Measurements from ENCODE around the gene INAFM2. TPM values are rescaled to one million over a fixed set of nuclear protein-coding genes. Genes with fewer than 3 reads are reported as not detected.

INAFM2 gene
- total RNA-seq, 4 donors from 2014 or later, result 13.8 to 25.9 (median 20.5) TPM

- peaks cover 0 to 28% (median 2%) of the 10 kb centered on the region in 4 donors for H3K9me3 ChIP-seq
- H3K4me3 ChIP-seq, result no peak overlapping the region
- WGBS, 2 donors, result 98 to 99% methylated on average over 2 of the region's 2 CpGs
- no peak overlapping the region for H3K27ac ChIP-seq
- H3K36me3 ChIP-seq, result peaks cover 0 to 5% (median 0%) of the 10 kb centered on the region in 3 donors
- no peaks in the 10 kb centered on the region for H3K4me1 ChIP-seq
- TF ChIP-seq EP300 (IDR thresholded peaks at IDR 0.05), result no peak
- TF ChIP-seq CTCF (IDR thresholded peaks at IDR 0.05), result no peak
- no peak for TF ChIP-seq POLR2A (IDR thresholded peaks at IDR 0.05)
- DNase-seq (ENCODE audit: low spot score in 2 of 2), result no peak
- peaks cover 0 to 3% of the 10 kb centered on the region in 2 donors for H3K27me3 ChIP-seq
Measured at GRCh38 chr15:40300367-40300766, 23.1 kb upstream of the INAFM2 start.

GRCh38 chr15:40300771-40301170, 22.7 kb upstream of the INAFM2 start:
- no peak for TF ChIP-seq CTCF (IDR thresholded peaks at IDR 0.05)
- TF ChIP-seq EP300 (IDR thresholded peaks at IDR 0.05), result no peak
- no peak for TF ChIP-seq POLR2A (IDR thresholded peaks at IDR 0.05)
- Histone ChIP-seq H3K9me3 (peaks cover 0 to 28% (median 2%) of the 10 kb centered on the region in 4 donors), H3K36me3 (peaks cover 0 to 5% (median 0%) of the 10 kb centered on the region in 3 donors), H3K4me1 (no peaks in the 10 kb centered on the region), H3K4me3 (no peak overlapping the region), H3K27ac (no peak overlapping the region), H3K27me3 (peaks cover 0 to 3% of the 10 kb centered on the region in 2 donors)
- 90 to 94% methylated on average over 2 of the region's 2 CpGs for WGBS, 2 donors
- no peak for DNase-seq (ENCODE audit: low spot score in 2 of 2)

- TF ChIP-seq EP300 (IDR thresholded peaks at IDR 0.05) (no peak), POLR2A (IDR thresholded peaks at IDR 0.05) (no peak), CTCF (IDR thresholded peaks at IDR 0.05) (no peak)
- Histone ChIP-seq H3K4me1 (no peaks in the 10 kb centered on the region), H3K27ac (no peak overlapping the region), H3K36me3 (peaks cover 0 to 5% (median 0%) of the 10 kb centered on the region in 3 donors), H3K4me3 (no peak overlapping the region), H3K27me3 (peaks cover 0 to 3% of the 10 kb centered on the region in 2 donors), H3K9me3 (peaks cover 0 to 28% (median 2%) of the 10 kb centered on the region in 4 donors)
- DNase-seq (ENCODE audit: low spot score in 2 of 2), result no peak
- WGBS, 2 donors, result 44 to 66% methylated on average over 12 of the region's 12 CpGs
Measured at GRCh38 chr15:40301467-40302179, 21.9 kb upstream of the INAFM2 start.

- Histone ChIP-seq H3K27ac (no peak overlapping the region), H3K27me3 (peaks cover 0 to 3% of the 10 kb centered on the region in 2 donors), H3K4me1 (no peaks in the 10 kb centered on the region), H3K36me3 (peaks cover 0 to 5% (median 0%) of the 10 kb centered on the region in 3 donors), H3K4me3 (no peak overlapping the region), H3K9me3 (peaks cover 0 to 28% (median 2%) of the 10 kb centered on the region in 4 donors)
- TF ChIP-seq POLR2A (IDR thresholded peaks at IDR 0.05) (no peak), CTCF (IDR thresholded peaks at IDR 0.05) (no peak), EP300 (IDR thresholded peaks at IDR 0.05) (no peak)
- 88 to 91% methylated on average over 12 to 17 of the region's 19 CpGs for WGBS, 2 donors
- no peak for DNase-seq (ENCODE audit: low spot score in 2 of 2)
Measured at GRCh38 chr15:40302288-40302886, 21.1 kb upstream of the INAFM2 start.

GRCh38 chr15:40302981-40303380, 20.5 kb upstream of the INAFM2 start:
- Histone ChIP-seq H3K9me3 (peaks cover 0 to 28% (median 2%) of the 10 kb centered on the region in 4 donors), H3K27me3 (peaks cover 0 to 3% of the 10 kb centered on the region in 2 donors), H3K4me3 (no peak overlapping the region), H3K4me1 (no peaks in the 10 kb centered on the region), H3K27ac (no peak overlapping the region), H3K36me3 (peaks cover 0 to 5% (median 0%) of the 10 kb centered on the region in 3 donors)
- WGBS, 2 donors, result 73 to 84% methylated on average over 10 of the region's 11 CpGs
- no peak for DNase-seq (ENCODE audit: low spot score in 2 of 2)
- TF ChIP-seq POLR2A (IDR thresholded peaks at IDR 0.05), result no peak
- TF ChIP-seq EP300 (IDR thresholded peaks at IDR 0.05), result no peak
- TF ChIP-seq CTCF (IDR thresholded peaks at IDR 0.05), result no peak

Measured in tibial nerve (tissue), 4 donors.